Stromal cell of bone marrow (primary cell): ENCODE results near the gene SLPI.

Experiments
- DNase-seq: peaks from one replicate; pipeline ENCODE4 v3.0.0-alpha.2; 2012; ENCODE audit warnings: low read depth

SLPI gene

DNA sequence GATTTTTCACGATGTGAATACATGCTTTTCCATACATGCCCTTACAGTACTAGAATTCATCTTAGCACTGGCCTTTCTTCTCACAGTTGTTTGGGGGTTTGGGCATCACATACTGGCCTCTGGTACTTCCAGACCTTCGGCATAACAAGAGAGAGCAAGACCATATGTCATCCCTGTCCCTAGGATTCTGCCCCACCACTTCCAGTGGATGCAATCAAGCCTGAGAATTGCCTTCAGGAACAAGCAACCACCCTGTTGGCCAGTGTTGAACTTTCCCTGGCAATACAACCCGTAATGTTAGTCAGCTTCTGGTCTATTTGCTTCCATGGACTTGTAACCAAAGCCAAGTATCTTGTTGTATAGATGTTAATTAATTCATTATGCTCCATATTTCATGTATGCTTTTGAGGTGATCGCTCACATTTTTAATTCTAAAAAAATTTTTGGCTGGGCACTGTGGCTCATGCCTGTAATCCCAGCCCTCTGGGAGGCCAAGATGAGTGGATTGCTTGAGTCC lies 15.4 kb upstream of the SLPI start:
- no peak for DNase-seq

DNA sequence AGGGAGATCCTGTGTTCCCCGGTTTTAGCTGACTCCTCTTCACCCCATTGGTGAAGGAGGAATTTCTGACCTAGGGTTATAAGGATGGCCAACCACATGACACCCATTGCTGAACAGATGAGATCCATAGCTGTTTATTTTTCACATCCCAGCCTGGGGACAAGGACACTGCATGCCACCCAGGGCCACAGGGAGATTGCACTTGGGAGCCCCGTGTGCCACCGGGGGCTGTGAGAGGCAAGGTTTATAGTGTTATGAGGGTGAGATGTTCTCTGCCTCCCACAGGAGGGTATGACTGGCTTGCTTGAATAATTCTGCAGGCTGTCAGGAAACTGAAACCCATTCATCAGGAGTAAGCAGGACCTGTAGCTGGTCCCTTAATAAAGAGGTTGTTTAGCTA lies 14.7 kb upstream of the SLPI start:
- no peak for DNase-seq

DNA sequence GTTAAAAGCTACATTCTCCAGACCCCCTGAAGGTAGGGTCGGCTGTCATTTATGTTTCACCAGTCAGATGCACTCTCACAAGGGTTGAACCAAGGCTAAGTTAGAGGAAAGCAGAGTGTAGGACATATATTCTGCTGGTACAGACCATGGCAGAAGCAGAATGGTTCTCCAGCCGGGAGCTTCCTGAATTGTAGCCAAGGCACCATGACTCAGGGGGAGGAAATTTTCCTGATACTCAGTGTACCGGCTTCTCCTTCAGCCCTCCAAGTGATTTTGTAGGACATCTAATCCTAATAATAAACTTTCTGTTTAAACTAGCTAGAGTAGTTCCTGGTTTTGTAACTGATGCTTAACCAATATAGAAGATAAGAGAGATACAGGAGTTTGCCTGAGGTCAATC lies 14.2 kb upstream of the SLPI start:
- DNase-seq, result no peak

DNA sequence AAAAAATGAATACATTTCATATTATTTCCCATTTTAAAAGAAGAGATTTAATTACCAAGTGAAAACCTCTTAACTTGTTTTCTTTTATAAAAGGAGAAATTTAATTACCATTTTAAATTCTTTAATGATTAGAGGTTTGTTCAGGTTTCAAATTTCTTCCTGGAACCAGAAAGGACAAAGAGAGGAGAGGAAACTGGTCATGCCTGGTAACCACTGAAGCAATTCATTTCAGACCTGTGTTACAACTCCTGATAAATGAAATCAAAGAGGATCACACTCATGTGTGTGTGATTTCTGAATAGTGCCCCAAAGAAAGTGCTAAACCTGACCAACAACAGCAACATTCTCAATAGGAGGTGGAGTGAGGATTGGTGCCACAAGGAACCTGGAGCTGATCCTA lies 12.6 kb upstream of the SLPI start:
- no peak for DNase-seq

DNA sequence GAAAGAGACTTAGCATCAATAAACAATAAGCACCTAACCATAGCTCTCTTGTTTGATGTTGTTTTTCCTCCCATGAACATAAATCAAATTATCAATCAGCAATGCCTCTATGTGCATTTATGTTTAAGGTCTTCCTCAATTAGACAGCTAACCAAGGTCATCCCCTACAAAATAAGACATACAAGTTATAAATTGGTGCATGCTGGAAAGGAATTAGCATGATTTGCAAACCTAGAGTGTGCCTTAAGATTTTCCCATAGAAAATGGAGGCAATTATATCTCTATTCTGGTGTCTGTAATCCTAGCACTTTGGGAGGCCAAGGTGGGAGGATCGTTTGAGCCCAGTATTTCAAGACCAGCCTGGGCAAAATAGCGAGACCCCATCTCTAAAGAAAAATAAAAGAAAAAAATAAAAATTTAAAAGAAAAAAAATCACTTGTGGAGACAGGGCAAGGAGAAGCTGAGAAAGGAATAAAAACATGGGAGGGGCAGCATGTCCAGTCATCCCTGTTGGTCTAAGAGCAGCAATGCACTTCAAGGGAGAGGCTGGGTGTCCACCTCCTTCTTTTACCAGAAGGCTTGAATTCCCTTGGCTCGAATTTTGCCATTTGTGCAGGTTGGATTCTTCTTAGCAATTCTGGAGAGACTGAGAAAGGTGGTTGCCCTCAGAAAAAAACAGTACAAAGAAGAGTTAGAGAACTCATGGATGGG lies 9.3 kb upstream of the SLPI start:
- no peak for DNase-seq

DNA sequence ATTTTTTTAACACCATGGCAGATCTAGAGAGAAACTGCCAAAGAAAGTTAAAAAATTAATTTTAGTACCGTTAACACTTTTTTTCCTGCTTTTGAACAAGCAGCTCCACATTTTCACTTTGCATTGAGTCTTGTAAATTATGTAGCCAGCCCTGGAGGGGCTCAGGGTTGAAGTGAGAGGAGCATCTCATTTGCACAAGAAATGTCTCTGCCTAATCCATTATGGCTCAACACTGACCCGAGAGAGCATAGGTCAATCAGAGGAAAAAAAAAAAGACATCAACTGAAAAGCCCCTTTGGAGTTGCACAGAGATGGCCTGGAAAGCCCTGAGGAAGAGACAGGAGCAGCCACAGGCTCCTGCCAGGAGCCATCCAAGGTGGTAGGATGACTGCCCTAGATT lies 4.3 kb upstream of the SLPI start:
- no peak for DNase-seq

DNA sequence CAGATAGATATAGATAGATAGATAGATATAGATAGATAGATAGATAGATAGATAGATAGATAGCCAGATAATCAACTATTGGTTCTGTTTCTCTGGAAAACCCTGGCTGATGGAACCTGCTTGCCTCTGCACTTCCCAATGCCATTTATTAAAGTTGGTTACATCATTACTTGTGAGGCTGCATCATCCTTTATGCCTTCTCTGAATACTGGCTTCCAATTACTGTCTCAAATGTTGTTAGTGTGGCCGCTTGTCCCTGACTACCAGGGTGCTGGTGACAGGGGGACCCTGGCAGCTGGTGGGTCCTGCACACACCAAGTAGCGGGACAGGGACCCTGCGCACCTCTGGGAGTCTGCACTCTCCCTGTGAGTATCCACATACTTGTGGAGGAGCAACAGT lies 3.9 kb upstream of the SLPI start:
- no peak for DNase-seq

DNA sequence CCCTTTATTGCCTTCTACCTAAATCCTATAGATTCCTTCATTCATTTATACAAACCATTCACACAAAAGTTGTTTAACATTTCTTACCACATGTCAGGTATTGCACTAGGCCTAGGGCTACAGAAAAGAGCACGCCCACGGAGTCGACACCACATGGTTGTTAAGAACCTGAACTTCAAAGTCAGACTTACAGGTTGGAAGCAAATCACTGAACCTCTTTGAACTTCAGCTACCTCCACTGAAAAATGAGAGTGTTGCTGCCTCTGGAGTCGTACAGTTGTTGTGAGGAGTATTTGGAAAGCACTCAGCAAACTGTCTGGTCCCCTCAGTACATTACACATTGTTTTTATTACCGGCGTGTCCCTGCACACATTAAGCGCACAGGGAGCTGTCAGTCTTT lies 3.3 kb upstream of the SLPI start:
- no peak for DNase-seq

DNA sequence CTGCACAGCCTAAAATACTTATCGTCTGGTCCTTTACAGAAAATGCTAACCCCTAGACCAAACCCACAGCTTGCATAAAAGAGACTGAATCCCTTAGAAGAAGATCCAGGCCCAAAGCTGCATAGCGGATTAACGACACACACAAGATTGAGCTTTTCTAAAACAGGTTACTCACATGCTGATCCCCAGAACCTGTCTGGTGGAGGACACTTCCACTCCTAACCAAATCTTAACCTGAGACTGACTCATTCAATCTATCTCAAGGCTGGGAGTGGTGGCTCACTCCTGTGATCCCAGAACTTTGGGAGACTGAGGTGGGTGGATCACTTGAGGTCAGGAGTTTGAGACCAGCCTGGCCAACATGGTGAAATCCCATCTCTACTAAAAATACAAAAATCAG lies 2.8 kb upstream of the SLPI start:
- DNase-seq, result no peak

DNA sequence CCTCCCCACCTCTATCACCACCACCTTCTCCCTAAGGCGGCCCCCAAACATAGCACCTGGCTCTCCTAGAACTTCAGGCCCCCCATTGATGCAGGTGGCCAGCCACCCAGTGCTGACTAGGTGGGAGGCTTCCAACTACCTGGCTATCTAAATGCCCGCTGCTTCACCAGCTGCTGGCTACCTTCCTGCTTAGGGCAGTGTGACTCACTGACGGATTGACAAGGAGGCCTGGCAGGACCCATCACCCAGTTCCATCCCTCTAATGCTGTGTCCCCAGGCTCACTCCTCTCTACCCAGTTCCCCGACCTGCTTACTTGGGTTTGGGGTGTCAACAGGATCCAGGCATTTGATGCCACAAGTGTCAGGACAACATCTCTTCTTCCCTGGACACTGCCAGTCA lies 1.1 kb downstream of the SLPI start:
- DNase-seq, result no peak

DNA sequence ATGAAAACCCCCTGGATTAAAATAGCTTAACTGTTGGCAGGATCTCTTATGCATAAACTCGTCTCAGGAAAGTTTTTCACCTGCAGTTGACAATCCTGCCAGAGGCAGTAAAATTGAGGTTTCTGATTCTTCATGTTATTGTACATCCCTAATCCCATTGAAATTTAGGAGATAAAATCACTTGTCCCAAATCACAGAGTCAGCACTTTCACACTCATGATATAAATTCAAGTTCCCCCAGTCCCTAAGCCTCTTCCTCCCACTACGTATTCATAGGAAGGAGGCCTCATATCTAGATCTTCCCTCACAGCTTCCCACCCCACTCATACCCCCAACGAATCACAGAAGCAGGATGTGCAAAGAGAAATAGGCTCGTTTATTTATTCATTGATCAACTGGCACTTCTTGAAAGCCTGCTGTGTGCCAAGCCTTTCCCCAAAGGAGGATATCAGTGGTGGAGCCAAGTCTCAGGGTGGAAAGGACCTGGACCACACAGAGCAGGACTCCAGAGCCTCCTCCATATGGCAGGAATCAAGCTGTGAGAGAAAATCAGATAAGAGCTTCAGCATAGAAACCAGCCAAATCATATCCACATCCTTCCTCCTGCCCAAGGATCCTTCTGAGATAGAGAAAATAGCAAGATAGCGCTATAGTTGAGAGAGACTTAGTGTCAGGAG lies 2.3 kb downstream of the SLPI start:
- DNase-seq, result no peak

DNA sequence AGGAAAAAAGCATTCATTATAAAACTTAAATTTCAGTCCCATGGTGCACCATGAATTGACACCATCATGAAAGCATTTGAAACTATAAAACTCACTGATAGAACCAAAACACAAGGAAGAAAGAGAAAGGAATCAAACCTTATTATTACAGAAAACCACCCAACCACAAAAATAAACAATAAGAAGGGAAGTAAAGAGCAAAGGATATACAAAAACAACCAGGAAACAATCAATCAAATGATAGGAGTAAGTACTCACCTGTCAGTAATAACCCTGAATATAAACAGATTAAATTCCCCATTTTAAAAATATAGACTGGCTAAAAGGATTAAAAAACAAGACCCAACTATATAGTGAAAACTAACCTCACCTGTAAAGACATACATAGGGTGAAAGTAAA lies 5.8 kb downstream of the SLPI start:
- no peak for DNase-seq

DNA sequence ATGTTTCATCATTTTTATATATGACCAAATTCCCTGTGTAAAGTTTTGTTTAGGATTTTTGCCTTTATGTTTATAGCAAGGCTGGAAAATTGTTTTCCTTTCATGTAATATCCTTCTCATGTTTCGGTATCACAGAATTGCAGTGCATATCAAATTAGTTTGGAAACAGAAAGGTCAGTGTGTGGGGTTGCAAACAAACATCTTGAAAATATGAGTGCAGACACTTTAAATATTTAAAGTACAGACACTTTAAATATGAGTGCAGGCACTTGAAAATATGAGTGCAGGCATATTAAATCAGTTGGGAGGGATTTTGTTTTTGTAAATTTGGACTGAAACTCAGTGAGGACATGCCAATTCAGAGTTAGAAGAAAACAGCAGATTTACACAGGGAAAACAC lies 6.5 kb downstream of the SLPI start:
- DNase-seq, result no peak

DNA sequence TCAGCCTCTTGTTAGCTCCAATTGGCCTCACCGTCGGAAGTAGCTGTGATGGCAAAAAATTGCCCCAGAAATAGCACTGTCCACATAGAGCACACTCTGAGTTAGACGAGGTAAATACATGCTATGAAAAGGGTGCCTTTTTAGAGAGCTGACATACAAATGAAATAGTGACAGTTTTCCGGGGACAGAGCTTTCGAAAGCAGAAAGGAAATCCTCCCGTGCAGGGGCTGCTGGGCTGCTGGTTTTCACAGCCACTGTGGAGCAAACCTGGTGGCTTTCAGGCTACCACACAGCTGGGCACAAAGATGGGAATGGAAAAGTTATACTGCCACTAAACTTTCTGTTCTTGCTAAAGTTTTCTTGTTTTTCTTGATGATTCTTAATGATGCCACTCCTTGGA lies 8.3 kb downstream of the SLPI start:
- no peak for DNase-seq

DNA sequence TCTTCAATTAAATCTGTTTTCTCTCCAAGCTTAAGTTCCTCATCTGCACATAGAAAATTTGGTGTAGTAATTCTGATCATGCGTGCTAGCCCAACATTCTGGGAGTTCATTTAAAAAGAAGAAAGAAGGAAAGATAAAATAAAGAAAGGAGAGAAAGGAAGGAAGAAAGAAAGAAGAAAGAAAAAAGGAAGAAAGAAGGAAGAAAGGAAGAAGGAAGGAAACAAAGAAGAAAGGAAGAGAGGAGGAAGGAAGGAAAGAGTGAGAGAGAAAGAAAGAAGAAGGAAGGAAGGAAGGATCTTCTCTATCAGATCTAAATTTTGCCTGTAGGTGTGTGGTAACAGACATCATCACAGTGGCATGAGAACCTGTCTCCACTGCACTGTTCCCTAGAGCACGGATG lies 16.2 kb downstream of the SLPI start:
- DNase-seq, result no peak

DNA sequence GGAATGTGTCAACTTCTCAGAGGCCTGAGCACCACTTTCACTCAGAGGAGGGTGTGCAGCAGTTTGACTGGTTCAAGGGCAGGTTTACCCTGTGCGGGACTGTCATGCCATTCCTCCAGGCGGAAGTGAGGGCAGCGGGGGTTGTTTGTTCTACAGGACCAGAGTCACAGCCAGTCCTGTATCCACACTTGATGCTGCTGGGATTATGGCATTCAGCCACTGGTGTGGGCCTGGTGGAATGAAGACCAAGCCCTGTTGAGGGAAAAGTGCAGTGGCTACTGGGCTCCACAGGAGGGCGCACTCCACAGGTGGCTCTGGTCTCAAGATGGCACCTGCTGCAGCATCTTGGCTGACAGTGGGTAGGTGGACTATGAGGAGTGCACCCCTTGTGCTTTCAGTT lies 18.4 kb downstream of the SLPI start:
- DNase-seq, result no peak

DNA sequence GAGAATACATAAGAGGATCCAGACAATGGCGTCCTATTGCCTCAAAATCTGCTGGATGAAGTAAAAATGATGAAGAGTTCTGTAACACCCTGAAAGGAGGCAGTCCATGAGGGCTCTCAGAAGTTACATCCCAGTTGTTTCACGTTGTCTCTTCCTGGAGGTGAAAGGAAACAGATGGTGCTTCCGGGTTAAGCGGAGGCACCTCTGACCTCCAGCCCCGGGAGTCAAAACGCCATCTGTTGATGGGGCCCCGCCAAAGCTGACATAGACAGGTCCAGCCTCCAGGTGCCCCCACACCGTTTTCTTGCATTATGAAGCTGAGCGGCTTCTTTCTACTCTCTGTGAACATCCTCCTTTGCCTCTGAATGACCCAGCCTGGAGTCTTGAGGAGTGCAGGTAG lies 23.7 kb downstream of the SLPI start:
- no peak for DNase-seq

DNA sequence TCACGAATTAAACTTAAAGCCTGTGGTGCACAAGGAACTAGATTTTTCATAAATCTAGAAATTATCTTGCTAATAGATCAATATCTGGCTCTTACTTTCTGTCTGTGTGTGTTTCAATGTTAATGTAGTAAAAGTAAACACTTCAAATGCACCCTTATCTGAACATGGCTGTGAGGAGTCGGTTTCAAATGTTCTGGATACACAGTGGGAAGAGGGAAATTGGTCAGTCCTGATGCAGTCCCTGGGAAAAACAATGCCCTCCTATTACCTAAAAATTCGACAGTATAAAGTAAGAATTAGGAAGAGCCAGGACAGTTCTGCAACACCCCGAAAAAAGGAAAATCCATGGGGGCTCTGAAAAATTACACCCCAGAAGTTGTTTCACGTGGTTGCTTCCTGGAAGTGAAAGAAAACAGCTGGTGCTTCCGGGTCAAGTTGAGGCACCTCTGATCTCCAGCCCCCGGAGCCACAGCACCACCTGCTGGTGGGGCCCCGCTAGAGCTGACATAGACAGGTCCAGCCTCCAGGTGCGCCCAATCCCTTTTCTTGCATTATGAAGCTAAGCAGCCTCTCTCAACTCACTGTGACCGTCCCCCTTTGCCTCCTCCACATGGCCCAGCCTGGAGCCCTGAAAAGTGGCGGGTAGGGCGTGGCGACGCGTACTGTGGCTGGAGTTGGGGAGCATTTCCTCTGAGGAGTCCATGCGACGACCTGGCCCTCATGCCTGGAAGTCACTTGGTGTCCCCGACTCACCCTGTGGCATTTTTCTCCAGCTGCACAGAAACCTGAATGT lies 24.9 kb downstream of the SLPI start:
- no peak for DNase-seq

DNA sequence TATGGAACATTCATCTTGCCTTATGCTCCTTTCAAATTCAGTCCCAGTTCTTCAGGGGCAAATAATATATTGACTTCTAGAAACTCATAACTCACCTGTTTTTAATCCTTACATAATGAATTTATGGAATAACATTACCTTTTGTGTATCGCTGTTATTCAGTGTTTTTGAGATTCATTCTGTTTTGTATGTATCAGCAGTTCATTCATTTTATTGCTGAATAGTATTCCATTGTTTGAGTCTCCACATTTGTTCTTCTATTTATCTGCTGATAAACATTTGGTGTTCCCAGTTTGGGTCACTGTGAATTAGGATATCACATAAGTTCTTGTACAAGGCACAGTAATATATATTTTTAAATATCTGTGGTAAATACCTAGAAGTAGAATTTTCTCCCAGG lies 28.1 kb downstream of the SLPI start:
- no peak for DNase-seq

DNA sequence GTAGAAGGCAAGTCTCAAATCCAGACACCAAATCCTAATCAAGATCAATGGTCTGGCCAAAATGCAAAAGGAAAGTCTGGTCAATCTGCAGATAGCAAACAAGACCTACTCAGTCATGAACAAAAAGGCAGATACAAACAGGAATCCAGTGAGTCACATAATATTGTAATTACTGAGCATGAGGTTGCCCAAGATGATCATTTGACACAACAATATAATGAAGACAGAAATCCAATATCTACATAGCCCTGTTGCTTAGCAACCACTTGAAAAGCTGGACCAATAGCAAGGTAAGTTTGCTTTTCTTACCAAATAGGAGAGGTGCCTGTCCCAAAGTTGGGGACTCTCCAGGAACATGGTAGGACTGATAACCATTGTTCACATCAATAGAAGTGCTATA lies 31.2 kb downstream of the SLPI start:
- DNase-seq, result no peak

DNA sequence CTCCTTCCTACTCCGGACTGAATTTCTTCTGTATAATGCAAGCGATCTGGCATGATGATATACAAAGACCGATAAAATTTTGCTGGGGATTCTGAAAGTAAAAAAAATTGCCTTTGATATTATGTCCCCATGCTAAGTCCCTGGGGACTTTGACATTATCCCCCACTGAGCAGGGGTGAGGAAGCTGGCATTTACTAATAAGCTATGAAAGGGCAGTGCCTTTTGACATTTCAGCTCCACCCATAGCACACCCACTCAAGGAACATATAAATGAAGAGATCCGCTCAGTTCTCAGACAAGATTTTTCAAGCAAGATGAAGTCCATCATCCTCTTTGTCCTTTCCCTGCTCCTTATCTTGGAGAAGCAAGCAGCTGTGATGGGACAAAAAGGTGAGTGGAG lies 33.3 kb downstream of the SLPI start, which contains the start of gene SEMG2:
Gene SEMG2 (plus strand): TSS at position 298 of the 400 bp plus-strand sequence. CDS start 17 bp downstream, at position 315.
- no peak for DNase-seq

DNA sequence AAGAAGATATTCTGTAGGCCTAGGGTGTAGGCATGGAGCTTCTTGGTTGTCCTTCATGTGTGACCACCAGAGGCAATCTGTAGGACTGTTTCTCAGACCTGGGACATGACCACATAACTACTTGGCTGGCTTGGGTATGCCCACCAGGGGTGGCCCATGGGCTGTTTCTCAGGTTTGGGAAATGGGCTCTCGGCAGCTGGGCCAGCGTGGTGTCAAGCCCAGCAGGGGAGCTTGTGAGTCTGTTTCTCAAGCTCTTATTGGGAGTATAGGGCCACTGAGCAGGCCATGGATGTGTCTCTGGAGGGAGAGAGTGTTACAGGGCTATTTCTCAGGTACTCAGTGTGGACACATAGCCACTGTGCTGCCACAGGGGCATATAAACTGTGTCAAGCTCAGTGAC lies 35.7 kb downstream of the SLPI start:
- DNase-seq, result no peak

DNA sequence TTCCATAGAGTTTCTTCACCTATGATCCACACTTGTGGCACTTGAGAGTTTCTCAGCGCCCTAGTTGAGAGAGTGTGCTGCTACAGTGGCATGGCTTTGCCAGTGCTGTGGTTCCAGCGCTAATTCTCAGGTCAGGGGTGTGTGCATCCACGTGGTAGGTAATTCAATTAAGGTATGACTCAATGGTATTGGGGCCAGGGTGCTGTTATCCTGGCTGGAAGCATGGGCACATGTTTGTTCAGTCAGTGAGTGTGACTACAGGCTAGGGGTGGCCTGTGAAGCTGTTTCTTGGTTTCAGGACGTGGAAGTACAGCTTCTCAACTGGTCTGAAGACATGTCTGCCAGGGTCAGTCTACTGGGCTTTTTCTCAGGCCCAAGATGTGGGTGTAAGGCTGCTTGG lies 36.2 kb downstream of the SLPI start:
- DNase-seq, result no peak
